GM12878 (cell line): ENCODE results near the gene COX5A. TPM values are rescaled to one million over a fixed set of nuclear protein-coding genes. Genes with fewer than 3 reads are reported as not detected.

ENCODE experiments used
- CBFB ChIP-seq: IDR thresholded peaks from 2 replicates; pipeline ENCODE4 v1.6.1; 2016; ENCODE audit warnings: antibody characterized with exemption, low read depth
- CEBPB ChIP-seq, 2 experiments: fragments of 150-350 bp in 1 of 2; IDR thresholded peaks; 2 replicates each; pipeline ENCODE4 v1.6.1; 2012 to 2014; ENCODE audit warnings: low read depth in 2 of 2, low read length in 2 of 2, borderline replicate concordance in 1 of 2, inconsistent platforms in 1 of 2
- CTCF ChIP-seq, 3 experiments: IDR thresholded peaks in 2 of 3; conservative IDR thresholded peaks in 1 of 3; 2 replicates each; pipeline ENCODE4 v1.5.1; 2011; ENCODE audit warnings: low read depth in 3 of 3, low read length in 3 of 3, mild to moderate bottlenecking in 3 of 3, control low read depth in 2 of 3, moderate library complexity in 2 of 3, inconsistent platforms in 1 of 3, mixed read lengths in 1 of 3; ENCODE audit not compliant: control insufficient read depth in 2 of 3, insufficient read depth in 1 of 3; ENCODE audit errors: extremely low read depth in 1 of 3
- E4F1 ChIP-seq: fragments of 450-650 bp; IDR thresholded peaks from 2 replicates; pipeline ENCODE4 v1.6.1; 2018; ENCODE audit warnings: borderline replicate concordance, mild to moderate bottlenecking; ENCODE audit not compliant: partially characterized antibody
- ESRRA ChIP-seq: IDR thresholded peaks from 2 replicates; pipeline ENCODE4 v1.6.1; 2012; ENCODE audit warnings: mild to moderate bottlenecking, low read length, improper control_type of control experiment
- FOXK2 ChIP-seq: fragments of 450-650 bp; IDR thresholded peaks from 2 replicates; pipeline ENCODE4 v1.6.1; 2017; ENCODE audit warnings: mild to moderate bottlenecking, moderate library complexity
- JUNB ChIP-seq: IDR thresholded peaks from 2 replicates; pipeline ENCODE4 v1.6.1; 2016; ENCODE audit warnings: antibody characterized with exemption, mild to moderate bottlenecking
- KDM1A ChIP-seq: fragments of 200-600 bp; sonication (generic); IDR thresholded peaks from 2 replicates; pipeline ENCODE4 v1.6.1; 2016; ENCODE audit warnings: borderline replicate concordance
- LARP7 ChIP-seq: fragments of 450-650 bp; IDR thresholded peaks from 2 replicates; pipeline ENCODE4 v1.6.1; 2017; ENCODE audit warnings: mild to moderate bottlenecking
- MEF2A ChIP-seq: IDR thresholded peaks from 2 replicates; pipeline ENCODE4 v1.6.1; 2011; ENCODE audit warnings: low read depth, mild to moderate bottlenecking, low read length, moderate library complexity; ENCODE audit not compliant: insufficient read depth
- MTA3 ChIP-seq: IDR thresholded peaks from 2 replicates; pipeline ENCODE4 v1.6.1; 2012; ENCODE audit warnings: low read length, inconsistent platforms, borderline replicate concordance
- MYC ChIP-seq: IDR thresholded peaks from 2 replicates; pipeline ENCODE4 v1.6.1; 2011; ENCODE audit warnings: mild to moderate bottlenecking, low read length, moderate library complexity, inconsistent platforms; ENCODE audit not compliant: insufficient read depth, insufficient replicate concordance, insufficient read length, severe bottlenecking
- NRF1 ChIP-seq: conservative IDR thresholded peaks from 2 replicates; pipeline ENCODE4 v1.6.1; 2011; ENCODE audit warnings: mild to moderate bottlenecking, low read depth, low read length, improper control_type of control experiment
- PAX5 ChIP-seq: IDR thresholded peaks from 2 replicates; pipeline ENCODE4 v1.6.1; 2011; ENCODE audit warnings: low read depth, low read length, borderline replicate concordance
- RBBP5 ChIP-seq: fragments of 200-600 bp; sonication (generic); conservative IDR thresholded peaks from 2 replicates; pipeline ENCODE4 v1.6.1; 2016
- SMAD5 ChIP-seq: IDR thresholded peaks from 2 replicates; pipeline ENCODE4 v1.6.1; 2016; ENCODE audit warnings: antibody characterized with exemption, low read depth
- SUPT20H ChIP-seq: IDR thresholded peaks from 2 replicates; pipeline ENCODE4 v1.6.1; 2011; ENCODE audit warnings: low read depth, mild to moderate bottlenecking, low read length, moderate library complexity, borderline replicate concordance; ENCODE audit not compliant: control insufficient read depth
- ZNF384 ChIP-seq: IDR thresholded peaks from 2 replicates; pipeline ENCODE4 v1.6.1; 2012; ENCODE audit warnings: low read depth, mild to moderate bottlenecking, low read length, improper control_type of control experiment, borderline replicate concordance
- polyA plus RNA-seq, 11 experiments: library from polyadenylated mRNA; depleted of rRNA in 4 of 11; unstranded in 6 of 11; stranded (reverse) in 5 of 11; fragments of >200 nt; fragmentation: Nextera tagmentation in 4 of 11; fragmentation: Illumina TruSeq in 1 of 11; extraction: Ambion mirVana in 4 of 11; extraction: Trizol in 1 of 11; gene quantifications; 1 replicate in 1 of 11; 2 replicates in 10 of 11; pipeline versions ENCODE4 v1.2.1 to v1.2.3, GENCODE V29; 2011 to 2016; ENCODE audit warnings: inconsistent platforms in 2 of 11, missing spikeins in 2 of 11, low read depth in 1 of 11
- total RNA-seq, 4 experiments: library from RNA; depleted of rRNA in 3 of 4; stranded (reverse); fragments of >200 nt in 3 of 4; fragmentation: Illumina TruSeq in 1 of 4; extraction: Trizol in 1 of 4; gene quantifications; 2 replicates each; pipeline versions ENCODE4 v1.2.1 to v1.2.3, GENCODE V29; 2013 to 2021
- TF ChIP-seq, protein P1 (sequence below): fragments of 450-650 bp; IDR thresholded peaks from 2 replicates; pipeline ENCODE4 v1.6.1; 2017; ENCODE audit warnings: borderline replicate concordance
- TF ChIP-seq, protein P2 (sequence below): fragments of 450-650 bp; IDR thresholded peaks from 2 replicates; pipeline ENCODE4 v1.6.1; 2016; ENCODE audit warnings: mild to moderate bottlenecking
- TF ChIP-seq, protein P3 (sequence below): fragments of 150-350 bp; IDR thresholded peaks from 2 replicates; pipeline ENCODE4 v1.6.1; 2014; ENCODE audit warnings: mild to moderate bottlenecking, low read depth, low read length

COX5A gene
- total and polyA plus RNA-seq, 10 of the 15 experiments (the other 5 are each of a cell fraction or from before 2014, with no cell fraction given): 84.5 to 1,218 (median 392) TPM

DNA sequence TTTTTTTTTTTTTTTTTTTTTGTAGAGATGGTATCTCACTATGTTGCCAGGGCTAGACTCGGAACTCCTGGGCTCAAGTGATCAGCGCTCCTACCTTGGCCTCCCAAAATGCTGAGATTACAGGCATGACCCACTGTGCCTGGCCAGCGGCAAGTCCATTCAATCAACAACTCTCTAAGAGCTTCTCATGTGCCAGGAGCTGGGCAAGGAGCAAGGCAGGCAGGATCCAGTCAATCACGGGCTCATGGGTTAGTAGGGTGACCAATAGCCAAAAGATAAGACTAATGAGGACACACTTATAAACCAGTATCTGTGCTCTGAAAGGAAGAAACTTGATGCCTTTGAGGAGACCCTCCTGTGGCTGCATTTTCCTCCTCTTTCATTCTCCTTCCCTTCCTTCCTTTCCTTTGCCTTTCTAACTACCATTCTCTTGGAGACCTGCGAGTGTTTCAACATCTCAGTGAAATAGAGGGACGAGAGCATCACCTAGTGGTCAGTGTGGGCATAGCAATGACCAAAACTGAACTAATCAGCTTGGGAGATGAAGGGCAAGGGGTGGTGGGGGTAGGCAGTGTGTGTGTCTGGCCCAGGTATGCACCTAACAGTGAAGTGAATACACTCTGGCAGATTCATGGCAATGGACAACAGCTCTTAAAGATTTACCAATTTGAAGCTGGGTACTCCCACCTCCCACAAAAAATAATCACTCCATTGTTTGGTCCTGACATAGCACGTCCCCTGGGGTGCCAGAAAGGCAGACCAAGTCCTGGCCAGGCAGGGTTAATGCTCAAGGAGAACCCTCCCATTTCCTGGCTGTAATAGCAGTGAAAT lies 12.4 kb upstream of the COX5A start (continued):
- TF ChIP-seq CBFB (no peak), CTCF (IDR thresholded peaks at IDR 0.05 in 2 of 3, conservative IDR thresholded peaks at IDR 0.05 in 1 of 3; ENCODE audit: control insufficient read depth in 2 of 3, extremely low read depth in 1 of 3, insufficient read depth in 1 of 3, low read depth in 3 of 3, low read length in 3 of 3) (peak; percentile 99 to 100 (median 99); a peak in 5 of 6 replicates), E4F1 (no peak), ZNF384 (no peak; the same call in 1 of the 2 replicates), SMAD5 (no peak), MEF2A (0 out of 2 replicates have a peak, but pooled peaks have one; percentile 32), KDM1A (no peak), NRF1 (no peak), ESRRA (no peak), FOXK2 (no peak), MTA3 (no peak), JUNB (no peak), SUPT20H (no peak), LARP7 (no peak), RBBP5 (no peak), CEBPB (IDR thresholded peaks at IDR 0.05; ENCODE audit: borderline replicate concordance in 1 of 2, low read depth in 2 of 2, low read length in 2 of 2) (no peak), PAX5 (no peak), MYC (no peak)
- TF ChIP-seq, protein P1, sequence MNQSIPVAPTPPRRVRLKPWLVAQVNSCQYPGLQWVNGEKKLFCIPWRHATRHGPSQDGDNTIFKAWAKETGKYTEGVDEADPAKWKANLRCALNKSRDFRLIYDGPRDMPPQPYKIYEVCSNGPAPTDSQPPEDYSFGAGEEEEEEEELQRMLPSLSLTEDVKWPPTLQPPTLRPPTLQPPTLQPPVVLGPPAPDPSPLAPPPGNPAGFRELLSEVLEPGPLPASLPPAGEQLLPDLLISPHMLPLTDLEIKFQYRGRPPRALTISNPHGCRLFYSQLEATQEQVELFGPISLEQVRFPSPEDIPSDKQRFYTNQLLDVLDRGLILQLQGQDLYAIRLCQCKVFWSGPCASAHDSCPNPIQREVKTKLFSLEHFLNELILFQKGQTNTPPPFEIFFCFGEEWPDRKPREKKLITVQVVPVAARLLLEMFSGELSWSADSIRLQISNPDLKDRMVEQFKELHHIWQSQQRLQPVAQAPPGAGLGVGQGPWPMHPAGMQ: no peak
- TF ChIP-seq, protein P2, sequence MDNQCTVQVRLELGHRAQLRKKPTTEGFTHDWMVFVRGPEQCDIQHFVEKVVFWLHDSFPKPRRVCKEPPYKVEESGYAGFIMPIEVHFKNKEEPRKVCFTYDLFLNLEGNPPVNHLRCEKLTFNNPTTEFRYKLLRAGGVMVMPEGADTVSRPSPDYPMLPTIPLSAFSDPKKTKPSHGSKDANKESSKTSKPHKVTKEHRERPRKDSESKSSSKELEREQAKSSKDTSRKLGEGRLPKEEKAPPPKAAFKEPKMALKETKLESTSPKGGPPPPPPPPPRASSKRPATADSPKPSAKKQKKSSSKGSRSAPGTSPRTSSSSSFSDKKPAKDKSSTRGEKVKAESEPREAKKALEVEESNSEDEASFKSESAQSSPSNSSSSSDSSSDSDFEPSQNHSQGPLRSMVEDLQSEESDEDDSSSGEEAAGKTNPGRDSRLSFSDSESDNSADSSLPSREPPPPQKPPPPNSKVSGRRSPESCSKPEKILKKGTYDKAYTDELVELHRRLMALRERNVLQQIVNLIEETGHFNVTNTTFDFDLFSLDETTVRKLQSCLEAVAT: no peak
- TF ChIP-seq, protein P3, sequence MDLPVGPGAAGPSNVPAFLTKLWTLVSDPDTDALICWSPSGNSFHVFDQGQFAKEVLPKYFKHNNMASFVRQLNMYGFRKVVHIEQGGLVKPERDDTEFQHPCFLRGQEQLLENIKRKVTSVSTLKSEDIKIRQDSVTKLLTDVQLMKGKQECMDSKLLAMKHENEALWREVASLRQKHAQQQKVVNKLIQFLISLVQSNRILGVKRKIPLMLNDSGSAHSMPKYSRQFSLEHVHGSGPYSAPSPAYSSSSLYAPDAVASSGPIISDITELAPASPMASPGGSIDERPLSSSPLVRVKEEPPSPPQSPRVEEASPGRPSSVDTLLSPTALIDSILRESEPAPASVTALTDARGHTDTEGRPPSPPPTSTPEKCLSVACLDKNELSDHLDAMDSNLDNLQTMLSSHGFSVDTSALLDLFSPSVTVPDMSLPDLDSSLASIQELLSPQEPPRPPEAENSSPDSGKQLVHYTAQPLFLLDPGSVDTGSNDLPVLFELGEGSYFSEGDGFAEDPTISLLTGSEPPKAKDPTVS: no peak
